GM21723 (cell line): ENCODE measurements around the gene SIK3.

Experiments used
- ATAC-seq: cut with Tn5 transposase; IDR thresholded peaks from one replicate; pipeline ENCODE4 v1.9.1; 2021; ENCODE audit warnings: mild to moderate bottlenecking, moderate library complexity; ENCODE audit not compliant: unreplicated experiment

The SIK3 gene

GRCh38 chr11:117110294-117110950 is 12.2 kb upstream of the SIK3 start:
- no peak for ATAC-seq

- no peak for ATAC-seq
Observed at GRCh38 chr11:117107701-117108590, 9.7 kb upstream of the SIK3 start.

GRCh38 chr11:117100556-117100955 is 2.3 kb upstream of the SIK3 start:
- ATAC-seq: no peak

GRCh38 chr11:117099696-117100095 is 1.5 kb upstream of the SIK3 start:
- ATAC-seq: no peak

GRCh38 chr11:117097389-117098268 is 599 bp downstream of the SIK3 start:
- ATAC-seq: peak; percentile 28

- no peak for ATAC-seq
Observed at GRCh38 chr11:117097014-117097388, 1.2 kb downstream of the SIK3 start.

- ATAC-seq: no peak
Observed at GRCh38 chr11:117096201-117096991, 1.8 kb downstream of the SIK3 start.

GRCh38 chr11:117095284-117096161 is 2.7 kb downstream of the SIK3 start:
- ATAC-seq: no peak

- no peak for ATAC-seq
Observed at GRCh38 chr11:117094776-117095175, 3.5 kb downstream of the SIK3 start.

- ATAC-seq: peak; percentile 45
Observed at GRCh38 chr11:117092951-117093590, 5.2 kb downstream of the SIK3 start.

- no peak for ATAC-seq
Observed at GRCh38 chr11:117091753-117092477, 6.3 kb downstream of the SIK3 start.

- ATAC-seq: no peak
Observed at GRCh38 chr11:117090111-117090706, 8.0 kb downstream of the SIK3 start.

GRCh38 chr11:117089685-117090084 is 8.5 kb downstream of the SIK3 start:
- ATAC-seq: no peak

- no peak for ATAC-seq
Observed at GRCh38 chr11:117087446-117087845, 10.8 kb downstream of the SIK3 start.

- ATAC-seq: no peak
Observed at GRCh38 chr11:117084992-117085391, 13.2 kb downstream of the SIK3 start.

- no peak for ATAC-seq
Observed at GRCh38 chr11:117083011-117083935, 15.0 kb downstream of the SIK3 start.

GRCh38 chr11:117081908-117082307 is 16.3 kb downstream of the SIK3 start:
- ATAC-seq: no peak
